Measurements from ENCODE around the gene PHF23. TPM values are rescaled to one million over a fixed set of nuclear protein-coding genes. Genes with fewer than 3 reads are reported as not detected.
A peak's percentile ranks its signal among the peaks of the same experiment; 100 is the strongest.

The PHF23 gene
- total and polyA plus RNA-seq, 2 of the 4 experiments (the other 2 are of a cell fraction) = 44.8 to 58.5 TPM

DNA sequence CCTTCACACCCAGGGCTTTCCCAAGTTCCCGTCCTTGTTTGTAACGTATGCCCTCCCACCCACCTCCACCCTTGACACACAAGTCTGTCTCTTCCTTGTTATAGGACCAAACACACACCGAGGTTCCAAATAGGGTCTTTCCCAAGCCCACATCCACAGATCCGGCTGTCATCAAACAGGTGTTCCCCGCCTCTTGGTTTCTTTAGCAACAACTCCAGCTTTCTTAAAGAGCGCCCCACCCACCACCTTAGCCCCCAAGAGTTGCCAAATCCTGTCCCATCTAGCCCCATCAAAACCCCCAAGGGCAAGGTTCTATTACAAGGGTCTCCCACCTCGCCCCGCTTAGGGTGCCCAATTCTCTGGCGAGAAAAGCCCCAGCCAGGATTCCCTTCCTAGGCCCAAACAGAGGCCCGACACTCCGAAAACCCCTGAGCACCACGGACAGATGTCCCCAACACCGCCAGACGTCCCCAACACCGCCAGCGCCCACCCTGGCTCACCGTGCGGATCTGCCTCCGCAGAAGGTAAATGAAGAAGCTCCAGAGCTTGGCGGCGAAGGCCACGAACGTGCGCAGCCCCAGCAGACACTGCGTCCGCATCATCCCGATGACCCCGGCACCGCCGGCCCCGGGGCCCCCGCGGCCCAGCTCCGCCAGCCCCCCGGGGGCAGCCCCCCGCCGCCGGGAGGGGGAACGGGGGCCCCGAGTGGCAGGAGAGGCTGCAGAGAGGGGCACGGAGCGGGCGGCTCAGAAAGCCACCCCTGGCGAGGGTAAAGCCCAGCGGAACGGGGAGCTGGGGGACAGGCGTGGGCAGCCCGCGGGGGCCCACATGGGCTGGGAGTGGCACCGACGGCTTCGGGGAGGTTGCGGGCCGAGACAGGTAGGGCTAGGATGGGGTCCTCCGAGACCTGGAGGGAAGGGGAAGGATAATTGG lies 11.7 kb upstream of the PHF23 start:
- Histone ChIP-seq H3K14ac (replicated peaks; ENCODE audit: low read depth, low read length) (peak overlapping the region; percentile 91), H2BK20ac (ENCODE audit: low read depth, low read length) (no peak overlapping the region), H3K9me1 (ENCODE audit: insufficient read depth, low read length) (peaks cover 10% of the 10 kb centered on the region), H3K23ac (ENCODE audit: low read depth, low read length) (peak overlapping the region; percentile 93), H3K9ac (ENCODE audit: low read depth, low read length) (peak overlapping the region; percentile 88), H4K5ac (ENCODE audit: low read depth, low read length) (peak overlapping the region; percentile 91), H3K4me3 (ENCODE audit: insufficient read depth, low read depth, low read length) (peak overlapping the region; percentile 62), H3K9me3 (ENCODE audit: control insufficient read depth, insufficient read depth, low read length) (no peaks in the 10 kb centered on the region), H2AFZ (replicated peaks; ENCODE audit: low read length, poor library complexity) (peak overlapping the region; percentile 71), H4K91ac (ENCODE audit: insufficient read depth, low read depth, low read length) (peak overlapping the region; percentile 93), H2AK5ac (ENCODE audit: low read depth, low read length) (peak overlapping the region; percentile 95), H2BK5ac (ENCODE audit: low read depth, low read length, poor library complexity, severe bottlenecking) (peak overlapping the region; percentile 87), H3K79me1 (ENCODE audit: low read depth in 1 of 2, low read length in 2 of 2) (peaks cover 7 to 51% of the 10 kb centered on the region in 2 experiments; a peak in 3 of 4 replicates), H3K4me2 (ENCODE audit: low read depth, low read length) (peak overlapping the region; percentile 99), H3K4me1 (ENCODE audit: control insufficient read depth, insufficient read depth, low read length) (peaks cover 8% of the 10 kb centered on the region), H4K8ac (ENCODE audit: low read depth in 2 of 2, low read length in 2 of 2) (peak overlapping the region; percentile 89 to 94; a peak in 3 of 4 replicates), H3K27me3 (ENCODE audit: control insufficient read depth, insufficient read depth, low read length) (no peaks in the 10 kb centered on the region), H2BK15ac (ENCODE audit: low read depth, low read length) (no peak overlapping the region), H2AK9ac (replicated peaks; ENCODE audit: low read depth, low read length, poor library complexity) (peak overlapping the region; percentile 99), H4K20me1 (ENCODE audit: insufficient read depth, low read length) (peaks cover 9% of the 10 kb centered on the region; the same call in 1 of the 2 replicates), H3K36me3 (ENCODE audit: control insufficient read depth, insufficient read depth, low read length) (peaks cover 15% of the 10 kb centered on the region), H2BK120ac (ENCODE audit: low read depth, low read length) (peak overlapping the region; percentile 60), H3K4ac (ENCODE audit: low read depth, low read length) (peak overlapping the region; percentile 96), H3K56ac (ENCODE audit: extremely low read depth, insufficient read depth, low read length) (peak overlapping the region; percentile 50), H3K18ac (ENCODE audit: low read depth, low read length) (peak overlapping the region; percentile 37; the same call in 1 of the 2 replicates), H3K27ac (ENCODE audit: insufficient read depth, low read length) (peak overlapping the region; percentile 93)
- ChIA-PET POLR2A (ENCODE audit: unreplicated experiment) (interaction anchor here (0.6 kb wide), 1 partner anchor 9 kb away, joined by 4 read pairs; the partner anchor contains the start of gene GABARAP), CTCF (no interaction called here)
- in situ Hi-C loops (cut with MboI; ENCODE audit: low sequenced_read_pairs) (no loop called here), intact Hi-C loops (cut with micrococcal nuclease) (no loop called here), dilution Hi-C loops (cut with HindIII; ENCODE audit: low sequenced_read_pairs, unreplicated experiment) (no loop called here)
- TF ChIP-seq CEBPB (IDR thresholded peaks at IDR 0.05; ENCODE audit: low read depth, low read length) = no peak
- TF ChIP-seq MXI1 (IDR thresholded peaks at IDR 0.05; ENCODE audit: borderline replicate concordance, low read depth, low read length) = peak; percentile 54; the same call in 1 of the 2 replicates
- TF ChIP-seq RFX5 (IDR thresholded peaks at IDR 0.05; ENCODE audit: low read depth, low read length) = no peak
- TF ChIP-seq MAFK (IDR thresholded peaks at IDR 0.05; ENCODE audit: low read depth, low read length) = no peak
- peak; percentile 1; the same call in 1 of the 2 replicates for ATAC-seq (ENCODE audit: low read depth)
- DNase-seq = no peak
- 2% methylated on average over 12 of the region's 55 CpGs; no CpG with 5 or more reads in 1 of the 2 experiments for WGBS, 2 experiments (ENCODE audit: extremely low coverage in 2 of 2, insufficient read length in 1 of 2)
- no TSS peak for BruUV-seq (replicated peaks)

Measured in IMR-90 (cell line).